Prostate gland (tissue), 2 donors: ENCODE measurements around the gene MGAT4C.

ENCODE experiments used
- POLR2A ChIP-seq: fragments of 450-650 bp; IDR thresholded peaks from one replicate; pipeline ENCODE4 v1.6.1; 2016; ENCODE audit warnings: antibody characterized with exemption, mild to moderate bottlenecking
- POLR2AphosphoS5 ChIP-seq: sonication (generic); formaldehyde crosslinking; IDR thresholded peaks from one replicate; pipeline ENCODE4 v1.6.1; 2017; ENCODE audit warnings: antibody characterized with exemption
- TF ChIP-seq, protein P1 (sequence below), 4 experiments: fragments of 200-600 bp in 2 of 4; fragments of 450-650 bp in 2 of 4; sonication (generic) in 2 of 4; IDR thresholded peaks; 1 replicate in 3 of 4; 2 replicates in 1 of 4; pipeline ENCODE4 v1.5.1; 2016 to 2019; ENCODE audit warnings: antibody characterized with exemption in 4 of 4, mild to moderate bottlenecking in 2 of 4, moderate library complexity in 2 of 4

DNA sequence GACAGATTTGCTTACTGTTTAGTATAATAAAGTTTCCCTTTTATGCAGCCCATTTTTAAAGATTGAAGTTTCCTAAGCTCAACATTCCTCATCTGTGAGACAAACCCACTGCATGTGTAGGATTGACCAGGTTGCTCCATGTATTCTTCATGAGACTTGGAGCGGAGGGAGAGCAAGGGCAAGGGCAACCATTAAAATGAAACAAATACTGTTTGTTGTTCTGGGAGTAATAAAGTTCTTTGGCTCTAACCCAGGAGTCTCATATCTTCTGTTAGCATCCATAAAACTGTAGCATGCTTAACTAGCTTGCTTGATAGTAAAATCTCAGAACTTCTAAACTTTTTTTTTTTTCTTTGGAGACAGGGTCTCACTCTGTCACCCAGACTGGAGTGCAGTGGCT is 307.9 kb downstream of the MGAT4C start:
- TF ChIP-seq POLR2A = no peak
- TF ChIP-seq, protein P1, sequence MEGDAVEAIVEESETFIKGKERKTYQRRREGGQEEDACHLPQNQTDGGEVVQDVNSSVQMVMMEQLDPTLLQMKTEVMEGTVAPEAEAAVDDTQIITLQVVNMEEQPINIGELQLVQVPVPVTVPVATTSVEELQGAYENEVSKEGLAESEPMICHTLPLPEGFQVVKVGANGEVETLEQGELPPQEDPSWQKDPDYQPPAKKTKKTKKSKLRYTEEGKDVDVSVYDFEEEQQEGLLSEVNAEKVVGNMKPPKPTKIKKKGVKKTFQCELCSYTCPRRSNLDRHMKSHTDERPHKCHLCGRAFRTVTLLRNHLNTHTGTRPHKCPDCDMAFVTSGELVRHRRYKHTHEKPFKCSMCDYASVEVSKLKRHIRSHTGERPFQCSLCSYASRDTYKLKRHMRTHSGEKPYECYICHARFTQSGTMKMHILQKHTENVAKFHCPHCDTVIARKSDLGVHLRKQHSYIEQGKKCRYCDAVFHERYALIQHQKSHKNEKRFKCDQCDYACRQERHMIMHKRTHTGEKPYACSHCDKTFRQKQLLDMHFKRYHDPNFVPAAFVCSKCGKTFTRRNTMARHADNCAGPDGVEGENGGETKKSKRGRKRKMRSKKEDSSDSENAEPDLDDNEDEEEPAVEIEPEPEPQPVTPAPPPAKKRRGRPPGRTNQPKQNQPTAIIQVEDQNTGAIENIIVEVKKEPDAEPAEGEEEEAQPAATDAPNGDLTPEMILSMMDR (IDR thresholded peaks at IDR 0.05) = no peak
- TF ChIP-seq POLR2AphosphoS5 = peak; percentile 40
